Cerebellar nuclear complex (tissue), 1 donor: ENCODE results near the gene TMEM219.
A peak's percentile ranks its signal among the peaks of the same experiment; 100 is the strongest.
"Not testable (repeated sequence)": the region's sequence is repeated elsewhere in the genome, so short reads cannot be mapped to it uniquely, and the experiment has no call there.

ENCODE experiments used
- DNase-seq, 2 experiments: peaks; one replicate each; lab custom pipeline; 2025; lab: John Stamatoyannopoulos, UW

Gene TMEM219

DNA sequence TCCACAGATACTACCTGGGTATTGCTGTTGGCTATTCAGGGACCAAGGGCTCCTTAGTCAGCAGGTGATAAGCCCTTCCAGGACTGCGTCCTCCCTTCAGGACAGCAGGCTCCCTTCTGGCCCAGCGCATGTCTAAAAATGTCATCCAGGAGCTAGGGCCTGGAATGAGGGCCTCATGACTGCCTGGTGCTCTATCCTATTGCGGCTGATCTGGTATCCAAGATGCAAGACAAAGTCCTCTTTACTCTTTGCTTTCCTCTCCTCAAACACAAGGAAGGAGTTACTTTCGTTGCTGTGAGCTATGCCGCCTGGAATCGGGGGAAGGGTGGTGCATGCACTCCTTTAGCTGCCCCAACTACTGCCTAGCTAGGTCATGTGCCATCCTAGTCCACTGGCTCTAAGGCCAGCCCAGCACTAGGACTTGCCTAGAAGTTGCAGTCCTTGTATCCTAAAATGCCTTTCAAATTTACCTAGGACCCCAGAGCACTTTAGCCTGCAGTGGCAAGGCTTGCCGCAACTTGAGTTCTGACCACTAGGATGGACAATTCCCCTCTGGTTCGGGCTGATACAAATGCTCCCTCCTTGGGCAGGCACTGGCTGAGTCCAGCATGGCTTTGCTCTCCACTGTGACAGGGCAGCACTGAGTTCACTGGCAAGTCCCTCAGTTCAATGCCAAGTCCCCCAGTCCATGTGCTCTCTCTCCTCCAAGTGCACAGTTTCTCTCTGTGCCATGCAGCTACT, 10.1 kb upstream of the TMEM219 start:
- no peak for DNase-seq

DNA sequence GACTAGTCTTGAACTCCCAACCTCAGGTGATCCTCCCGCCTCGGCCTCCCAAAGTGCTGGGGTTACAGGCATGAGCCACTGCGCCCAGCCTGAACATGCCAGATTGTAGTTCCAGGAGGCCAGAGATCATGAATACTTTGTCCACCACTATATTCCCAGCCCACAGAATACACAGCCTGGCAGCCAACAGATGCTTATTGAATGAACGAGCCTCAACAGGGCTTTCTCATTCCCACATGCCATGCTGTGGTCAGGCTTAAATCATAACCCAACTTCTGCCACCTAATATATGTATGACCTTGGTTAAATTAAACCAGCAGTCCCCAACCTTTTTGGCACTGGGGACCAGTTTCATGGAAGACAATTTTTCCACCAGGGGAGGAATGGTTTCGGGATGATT, 3.1 kb upstream of the TMEM219 start:
- no peak for DNase-seq

DNA sequence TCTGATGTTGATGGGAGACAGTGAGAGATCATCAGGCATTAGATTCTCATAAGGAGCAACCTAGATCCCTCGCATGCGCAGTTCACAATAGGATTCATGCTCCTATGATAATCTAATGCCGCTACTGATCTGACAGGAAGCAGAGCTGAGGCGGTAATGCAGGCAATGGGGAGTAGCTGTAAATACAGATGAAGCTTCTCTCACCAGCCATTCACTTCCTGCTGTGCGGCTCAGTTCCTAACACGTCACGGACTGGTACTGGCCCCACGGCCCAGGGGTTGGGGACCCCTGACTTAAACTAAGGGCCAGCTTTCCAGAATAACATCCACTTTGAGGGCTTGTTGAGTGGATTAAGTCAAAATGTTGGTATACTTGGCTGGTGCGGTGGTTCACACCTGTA, 2.6 kb upstream of the TMEM219 start:
- DNase-seq: no peak

DNA sequence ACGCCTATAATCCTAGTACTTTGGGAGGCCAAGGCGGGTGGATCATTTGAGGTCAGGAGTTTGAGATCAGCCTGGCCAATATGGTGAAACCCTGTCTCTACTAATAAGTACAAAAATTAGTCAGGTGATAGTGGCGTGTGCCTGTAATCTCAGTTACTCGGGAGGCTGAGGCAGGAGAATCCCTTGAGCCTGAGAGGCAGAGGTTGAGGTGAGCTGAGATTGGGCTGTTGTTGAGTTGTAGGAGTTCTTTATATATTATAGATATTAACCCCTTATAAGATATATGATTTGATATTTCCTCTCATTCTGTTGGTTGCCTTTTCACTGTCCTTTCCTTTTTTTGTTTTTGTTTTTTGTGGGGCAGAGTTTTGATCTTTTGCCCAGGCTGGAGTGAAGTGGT, 2.1 kb upstream of the TMEM219 start:
- not testable (repeated sequence) for DNase-seq

DNA sequence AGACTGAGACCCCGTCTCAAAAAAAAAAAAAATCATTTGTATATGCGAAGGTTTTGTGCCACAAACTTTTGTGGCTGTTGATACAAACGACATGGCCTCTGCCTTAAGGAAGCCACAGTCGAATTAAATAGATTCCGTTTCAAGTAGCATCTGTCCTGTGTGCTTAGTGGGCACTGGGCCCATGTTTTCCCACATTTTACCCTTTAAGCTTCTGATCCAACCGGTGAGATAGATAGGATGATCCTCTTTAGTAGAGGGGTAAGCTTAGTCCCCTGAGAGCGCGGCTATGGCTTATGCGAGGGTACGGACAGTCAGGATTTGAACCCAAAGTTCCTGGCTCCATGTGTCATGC, 776 bp upstream of the TMEM219 start:
- no peak for DNase-seq

DNA sequence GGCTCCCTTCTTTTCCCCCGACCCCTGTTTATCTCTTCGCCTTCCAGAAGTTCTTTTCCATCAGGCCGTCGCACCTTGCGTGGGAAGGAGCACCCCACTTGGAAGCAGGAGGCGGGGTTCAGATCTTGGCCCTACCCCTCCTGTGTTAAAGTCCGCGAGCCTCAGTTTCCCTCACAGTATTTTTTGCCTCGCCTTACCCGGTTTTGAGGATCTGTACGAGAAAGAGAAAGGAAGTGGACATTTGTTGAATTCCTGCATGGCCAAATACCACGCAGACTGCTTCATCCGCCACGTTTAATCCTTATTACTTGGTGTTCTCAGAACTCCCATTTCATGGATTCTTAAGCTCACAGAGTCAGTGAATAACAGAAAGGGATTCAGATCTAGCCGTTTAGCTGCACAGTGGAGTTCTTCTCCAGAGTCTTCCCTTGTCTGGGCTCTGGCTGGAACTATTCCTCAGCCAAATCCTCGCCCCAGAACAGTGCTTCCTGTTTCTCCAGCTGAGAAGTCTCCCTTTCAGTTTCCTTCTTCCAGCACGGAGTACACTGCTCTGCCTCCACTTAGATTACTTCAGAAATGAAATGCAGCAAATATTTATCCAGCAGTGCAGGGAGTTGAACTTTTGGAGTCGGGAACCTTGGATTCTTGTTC, 590 bp downstream of the TMEM219 start:
- DNase-seq: no peak

DNA sequence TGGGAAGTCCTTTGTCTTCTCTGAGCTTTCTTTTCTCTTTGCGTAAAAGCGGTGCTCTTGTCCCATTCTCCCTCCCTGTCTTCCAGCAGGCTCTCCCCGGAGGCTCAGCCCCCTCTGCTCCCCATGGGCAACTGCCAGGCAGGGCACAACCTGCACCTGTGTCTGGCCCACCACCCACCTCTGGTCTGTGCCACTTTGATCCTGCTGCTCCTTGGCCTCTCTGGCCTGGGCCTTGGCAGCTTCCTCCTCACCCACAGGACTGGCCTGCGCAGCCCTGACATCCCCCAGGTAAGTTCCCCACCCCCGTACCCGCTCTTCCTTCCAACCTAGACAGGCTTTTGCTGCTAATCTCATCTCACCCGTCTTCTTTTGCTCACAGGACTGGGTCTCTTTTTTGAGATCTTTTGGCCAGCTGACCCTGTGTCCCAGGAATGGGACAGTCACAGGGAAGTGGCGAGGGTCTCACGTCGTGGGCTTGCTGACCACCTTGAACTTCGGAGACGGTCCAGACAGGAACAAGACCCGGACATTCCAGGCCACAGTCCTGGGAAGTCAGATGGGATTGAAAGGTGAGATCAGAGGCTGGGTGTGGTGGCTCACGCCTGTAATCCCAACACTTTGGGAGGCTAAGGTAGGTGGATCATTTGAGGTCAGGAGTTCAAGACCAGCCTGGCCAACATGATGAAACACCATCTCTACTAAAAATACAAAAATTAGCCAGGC, 1.3 kb downstream of the TMEM219 start:
- DNase-seq: no peak

DNA sequence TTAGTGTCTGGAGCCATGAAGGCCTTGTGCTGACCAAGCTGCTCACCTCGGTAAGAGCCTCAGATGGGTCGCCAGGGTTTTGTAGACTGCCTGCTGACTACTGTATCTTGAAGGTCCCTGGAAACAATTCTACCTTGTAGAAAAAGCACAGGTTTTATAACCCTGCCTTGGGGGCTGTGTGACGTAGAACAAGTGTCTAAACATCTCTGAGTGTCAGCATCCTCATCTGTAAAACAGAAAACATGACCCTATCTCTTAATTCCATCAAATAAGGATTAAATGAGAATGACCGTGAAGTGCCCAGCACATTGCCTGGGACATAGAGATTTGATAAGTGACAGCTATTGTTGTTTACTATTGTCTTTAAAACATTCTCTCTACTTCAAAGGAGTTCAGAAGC, 6.3 kb downstream of the TMEM219 start:
- DNase-seq: no peak

DNA sequence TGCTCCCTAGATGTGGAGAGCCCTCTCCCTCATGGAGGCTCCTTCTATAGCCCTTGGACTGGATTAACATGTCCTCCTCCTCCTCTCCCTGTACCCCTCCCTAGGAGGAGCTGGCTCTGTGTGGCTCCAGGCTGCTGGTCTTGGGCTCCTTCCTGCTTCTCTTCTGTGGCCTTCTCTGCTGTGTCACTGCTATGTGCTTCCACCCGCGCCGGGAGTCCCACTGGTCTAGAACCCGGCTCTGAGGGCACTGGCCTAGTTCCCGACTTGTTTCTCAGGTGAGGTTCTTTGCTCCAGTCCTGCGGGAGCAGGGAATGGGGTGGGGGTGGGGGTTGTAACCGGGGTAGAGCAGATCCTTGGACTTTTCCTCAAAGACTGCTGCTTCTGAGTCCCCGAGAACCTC, 9.4 kb downstream of the TMEM219 start:
- no peak for DNase-seq

DNA sequence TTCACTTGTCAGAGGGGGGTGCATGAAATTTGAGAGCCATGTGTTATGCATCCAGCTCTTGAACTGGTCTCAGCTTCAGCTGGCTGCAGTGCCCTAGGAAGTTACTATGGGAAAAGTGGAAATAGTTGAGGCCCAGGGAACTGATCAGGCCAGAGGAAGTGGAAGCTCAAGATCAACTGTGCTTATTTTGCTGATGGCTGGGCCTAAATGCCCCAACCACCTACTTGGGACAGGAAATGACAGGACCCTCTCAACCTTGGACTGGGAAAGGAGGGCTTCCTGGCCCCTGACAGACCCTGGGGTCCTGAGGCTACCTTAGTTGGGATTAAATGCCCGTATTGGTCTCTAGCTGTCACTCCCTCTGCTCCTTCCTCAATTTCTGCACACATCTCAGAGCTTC, 10.6 kb downstream of the TMEM219 start:
- no peak for DNase-seq

DNA sequence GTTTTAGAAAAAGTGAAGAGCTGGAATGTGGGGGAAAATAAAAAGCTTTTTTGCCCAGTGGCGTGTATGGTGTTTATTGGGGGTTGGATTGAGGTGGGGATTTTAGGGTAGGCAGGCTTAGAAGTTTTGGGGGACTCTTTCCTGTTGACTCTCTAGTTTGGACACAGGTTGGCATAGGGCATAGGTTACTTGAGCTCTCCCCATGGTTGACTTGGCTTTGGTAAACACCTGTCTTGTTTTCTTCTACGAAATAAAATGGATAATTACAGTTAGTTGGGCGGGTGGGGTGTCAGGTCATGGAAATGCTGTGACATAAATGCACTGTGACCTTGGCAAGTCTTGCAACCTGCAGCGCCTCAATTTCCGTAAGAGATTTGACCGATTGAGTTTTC, 11.1 kb downstream of the TMEM219 start:
- DNase-seq: no peak

DNA sequence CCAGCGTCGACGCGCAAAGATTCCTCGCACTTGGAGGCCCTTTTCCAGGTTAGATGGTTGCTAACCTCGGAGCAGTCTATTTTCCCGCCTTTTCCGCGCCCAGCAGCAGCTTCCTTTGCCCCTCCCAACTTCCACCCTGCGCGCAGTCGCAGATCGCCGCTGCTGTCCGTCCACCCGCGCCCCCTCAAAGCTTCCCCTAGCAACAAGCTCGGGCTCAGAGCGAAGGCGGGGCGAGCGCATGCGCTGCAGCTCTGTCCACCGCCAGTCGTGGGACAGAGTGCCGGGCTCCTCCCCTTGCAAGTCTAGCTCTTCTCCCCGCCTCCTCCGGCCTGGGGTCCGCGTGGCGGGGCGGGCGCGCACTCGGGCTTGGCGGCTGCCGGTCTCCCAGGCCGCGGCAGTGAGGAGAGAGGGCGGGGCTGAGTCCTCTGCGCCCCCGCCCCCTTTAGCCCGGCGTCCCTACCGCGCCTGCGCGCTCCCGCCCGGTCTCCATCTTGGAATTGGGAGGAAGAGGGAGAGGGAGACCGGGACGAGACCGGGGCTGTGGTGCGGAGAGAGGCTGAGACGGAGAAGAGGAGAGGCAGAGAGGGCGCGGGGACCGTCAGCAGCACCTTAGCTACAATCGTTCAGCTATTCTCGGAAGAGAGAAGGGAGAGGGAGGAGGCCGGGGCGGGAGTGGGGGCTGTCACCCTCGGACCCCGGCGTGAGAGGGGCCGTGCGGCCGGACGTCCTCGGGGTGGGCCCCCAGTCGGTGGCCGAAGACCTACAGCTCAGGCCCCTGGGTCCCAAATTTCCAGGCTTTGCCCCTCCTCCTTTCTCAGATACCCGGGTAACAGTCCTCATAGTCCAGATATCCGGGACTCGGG, 11.7 kb downstream of the TMEM219 start, which contains the start of gene TAOK2:
TAOK2 (plus strand) TSS at position 485 of the 863 bp plus-strand sequence. CDS start 3,905 bp downstream, outside the sequence.
- peak; percentile 97 to 99 for DNase-seq

DNA sequence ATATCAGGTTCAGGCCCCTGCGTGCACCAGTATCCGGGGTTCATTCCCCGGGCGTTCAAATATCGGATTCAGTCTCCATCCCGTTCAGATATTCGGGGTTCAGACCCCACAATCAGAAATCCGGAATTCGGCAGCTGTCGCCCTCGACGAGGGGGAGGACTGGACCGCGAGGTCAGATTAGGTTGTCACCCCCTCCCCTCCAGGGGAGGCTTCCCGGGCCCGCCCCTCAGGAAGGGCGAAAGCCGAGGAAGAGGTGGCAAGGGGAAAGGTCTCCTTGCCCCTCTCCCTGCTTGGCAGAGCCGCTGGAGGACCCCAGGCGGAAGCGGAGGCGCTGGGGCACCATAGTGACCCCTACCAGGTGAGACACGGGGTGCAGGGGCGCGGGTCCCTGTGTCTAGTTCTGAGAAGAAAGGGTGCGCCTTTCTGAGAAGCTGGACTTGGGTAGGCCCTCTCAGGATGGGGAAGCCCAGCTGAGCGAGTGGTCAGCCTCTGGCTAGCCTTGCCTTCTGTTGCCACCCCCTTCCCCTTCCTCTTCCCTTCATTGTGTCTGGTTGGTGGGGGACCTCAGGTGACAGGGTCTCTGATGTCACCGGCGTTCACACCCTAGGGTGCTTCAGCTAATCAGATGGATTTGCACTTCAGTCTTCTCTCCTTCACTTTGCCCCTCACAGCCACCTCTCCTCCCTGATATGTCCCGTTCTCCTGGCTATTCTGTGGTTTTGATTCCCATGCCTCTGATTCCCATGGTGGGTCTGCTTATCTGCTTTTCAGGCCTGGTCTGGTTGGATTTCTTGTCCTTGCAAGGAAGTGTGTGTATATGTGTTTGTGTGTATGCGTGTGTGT, 12.6 kb downstream of the TMEM219 start:
- DNase-seq: no peak

DNA sequence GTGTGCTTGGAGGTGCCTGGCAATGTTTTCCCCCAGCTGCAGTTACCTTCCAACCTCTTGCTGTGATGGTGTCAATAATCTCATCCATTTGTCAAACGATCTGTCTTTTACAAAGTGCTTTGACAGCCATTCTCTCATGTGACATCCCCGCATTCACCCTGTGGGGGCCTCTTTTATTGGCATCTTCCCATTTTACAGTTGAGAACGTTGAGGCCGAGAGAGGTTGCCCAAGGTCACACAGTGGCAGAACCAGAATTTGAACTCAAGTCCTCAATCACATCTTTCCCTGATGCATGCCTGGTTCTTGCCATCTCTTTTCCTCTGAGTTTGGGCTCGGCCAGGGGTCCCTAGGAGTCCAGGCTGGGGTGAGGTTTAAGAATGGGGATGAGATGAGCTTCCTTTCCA, 13.3 kb downstream of the TMEM219 start:
- DNase-seq: no peak

DNA sequence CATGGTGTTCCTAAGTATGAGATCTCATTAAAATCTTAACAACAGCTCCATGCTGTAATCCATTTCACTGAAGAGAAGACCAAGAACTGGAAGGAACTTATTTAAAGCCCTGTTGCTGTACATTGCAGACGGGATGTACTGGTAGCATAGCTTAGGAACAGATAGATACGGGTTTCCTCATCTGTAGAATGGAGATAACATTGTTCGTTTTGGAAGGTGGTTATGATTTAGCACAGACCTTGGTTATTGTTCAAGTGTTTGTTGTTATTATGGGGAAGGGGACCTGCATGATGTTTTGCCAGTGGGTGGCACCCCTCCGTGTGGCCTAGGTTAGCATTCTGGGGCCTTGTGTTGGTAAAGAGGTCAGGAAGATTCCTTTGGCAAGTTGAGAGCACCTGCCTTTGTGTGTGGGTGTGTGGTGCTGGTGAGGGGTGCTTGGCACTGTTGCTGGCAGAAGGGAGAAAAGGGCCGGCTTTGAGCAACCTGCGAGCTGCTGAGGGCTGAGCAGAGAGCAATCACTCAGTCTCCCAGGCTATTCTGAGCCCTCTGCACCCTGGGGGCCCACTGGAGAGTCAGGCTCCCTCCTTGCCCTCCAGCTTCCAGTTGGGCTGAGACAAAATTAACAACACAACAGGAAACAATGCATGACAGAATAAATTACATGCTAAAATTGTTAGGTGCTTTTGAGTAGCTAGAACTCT, 14.1 kb downstream of the TMEM219 start:
- DNase-seq: no peak

DNA sequence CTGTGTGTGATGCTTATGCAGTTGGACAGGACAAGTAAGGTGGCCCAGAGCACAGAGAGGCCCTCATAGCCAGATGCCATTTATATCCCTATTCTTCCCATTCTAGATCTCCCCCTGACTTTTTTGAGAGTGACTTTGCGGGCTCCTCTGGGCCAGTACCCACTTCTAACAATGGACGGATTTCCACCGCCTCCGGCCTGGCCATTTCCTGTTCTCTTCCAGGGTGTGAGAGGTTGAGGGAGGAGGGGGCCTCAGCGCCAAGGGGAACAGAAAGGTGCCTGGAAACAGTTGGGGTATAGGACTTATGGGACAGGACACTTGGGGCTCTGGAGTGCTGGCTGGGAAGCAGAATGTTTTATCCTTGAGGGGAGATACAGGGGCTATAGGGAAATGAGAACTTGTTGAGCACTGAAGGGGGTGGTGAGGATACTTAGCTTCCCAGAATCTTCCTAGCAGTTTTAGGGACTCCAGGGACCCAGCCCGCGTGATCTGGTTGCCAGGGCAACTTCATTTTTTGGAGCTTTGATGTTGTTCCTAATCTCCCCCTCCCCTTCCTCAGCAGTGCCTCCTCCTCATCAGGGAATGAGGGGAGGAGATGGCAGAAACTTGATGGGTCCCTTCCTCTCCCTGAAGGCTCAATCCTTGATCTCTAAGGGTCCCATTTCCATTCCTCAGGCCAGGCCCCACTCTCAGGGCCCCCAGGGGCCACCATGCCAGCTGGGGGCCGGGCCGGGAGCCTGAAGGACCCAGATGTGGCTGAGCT, 15.4 kb downstream of the TMEM219 start:
- DNase-seq: no peak

DNA sequence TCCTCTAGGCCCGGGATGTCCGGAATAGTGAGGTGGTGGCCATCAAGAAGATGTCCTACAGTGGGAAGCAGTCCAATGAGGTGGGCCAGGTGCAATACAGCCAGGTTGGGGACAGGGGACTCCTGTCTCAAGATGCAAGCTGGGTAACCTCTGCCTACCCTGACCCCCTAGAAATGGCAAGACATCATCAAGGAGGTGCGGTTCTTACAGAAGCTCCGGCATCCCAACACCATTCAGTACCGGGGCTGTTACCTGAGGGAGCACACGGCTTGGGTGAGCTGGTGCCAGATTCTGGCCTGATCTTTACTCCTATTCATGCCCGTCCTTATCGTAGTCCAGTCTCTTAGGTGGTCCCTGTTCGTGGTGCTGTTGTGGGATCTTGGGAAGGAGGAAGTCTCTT, 16.2 kb downstream of the TMEM219 start:
- DNase-seq: no peak

DNA sequence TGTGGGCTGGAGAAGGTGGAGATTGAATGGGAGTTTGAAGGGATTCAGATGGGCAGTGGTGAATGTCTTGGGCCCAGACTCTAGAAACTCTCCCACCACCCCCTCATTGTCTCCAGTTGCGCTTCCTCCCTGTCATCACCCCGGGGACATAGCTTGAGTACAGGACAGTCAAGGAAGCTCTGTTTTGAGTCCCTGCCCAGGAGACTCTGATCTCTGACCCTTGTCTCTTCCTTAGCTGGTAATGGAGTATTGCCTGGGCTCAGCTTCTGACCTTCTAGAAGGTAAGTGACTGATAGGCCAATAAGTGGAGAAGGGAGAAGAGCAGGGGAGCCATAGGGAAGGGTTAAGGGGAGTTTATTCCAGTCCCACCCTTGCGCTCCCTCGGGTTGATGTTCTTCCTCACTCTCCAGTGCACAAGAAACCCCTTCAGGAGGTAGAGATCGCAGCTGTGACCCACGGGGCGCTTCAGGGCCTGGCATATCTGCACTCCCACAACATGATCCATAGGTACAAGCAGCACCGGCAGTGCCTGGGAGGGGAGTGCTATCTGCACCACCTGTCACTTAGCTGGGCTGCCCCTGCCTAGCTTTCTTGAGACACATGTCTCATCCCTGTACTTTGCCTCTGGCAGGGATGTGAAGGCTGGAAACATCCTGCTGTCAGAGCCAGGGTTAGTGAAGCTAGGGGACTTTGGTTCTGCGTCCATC, 16.8 kb downstream of the TMEM219 start:
- no peak for DNase-seq
